GM18505 (cell line): ENCODE results near the gene ZSCAN29.
A peak's percentile ranks its signal among the peaks of the same experiment; 100 is the strongest.
"Not testable (repeated sequence)": the region's sequence is repeated elsewhere in the genome, so short reads cannot be mapped to it uniquely, and the experiment has no call there.

Experiments used
- ATAC-seq: cut with Tn5 transposase; IDR thresholded peaks from one replicate; pipeline ENCODE4 v1.9.1; 2021; ENCODE audit not compliant: unreplicated experiment
- POLR2A ChIP-seq: IDR thresholded peaks from 4 replicates; pipeline ENCODE4 v1.6.1; 2011; ENCODE audit warnings: borderline replicate concordance; ENCODE audit not compliant: insufficient read depth, insufficient read length; ENCODE audit errors: extremely low read depth

ZSCAN29 gene

DNA sequence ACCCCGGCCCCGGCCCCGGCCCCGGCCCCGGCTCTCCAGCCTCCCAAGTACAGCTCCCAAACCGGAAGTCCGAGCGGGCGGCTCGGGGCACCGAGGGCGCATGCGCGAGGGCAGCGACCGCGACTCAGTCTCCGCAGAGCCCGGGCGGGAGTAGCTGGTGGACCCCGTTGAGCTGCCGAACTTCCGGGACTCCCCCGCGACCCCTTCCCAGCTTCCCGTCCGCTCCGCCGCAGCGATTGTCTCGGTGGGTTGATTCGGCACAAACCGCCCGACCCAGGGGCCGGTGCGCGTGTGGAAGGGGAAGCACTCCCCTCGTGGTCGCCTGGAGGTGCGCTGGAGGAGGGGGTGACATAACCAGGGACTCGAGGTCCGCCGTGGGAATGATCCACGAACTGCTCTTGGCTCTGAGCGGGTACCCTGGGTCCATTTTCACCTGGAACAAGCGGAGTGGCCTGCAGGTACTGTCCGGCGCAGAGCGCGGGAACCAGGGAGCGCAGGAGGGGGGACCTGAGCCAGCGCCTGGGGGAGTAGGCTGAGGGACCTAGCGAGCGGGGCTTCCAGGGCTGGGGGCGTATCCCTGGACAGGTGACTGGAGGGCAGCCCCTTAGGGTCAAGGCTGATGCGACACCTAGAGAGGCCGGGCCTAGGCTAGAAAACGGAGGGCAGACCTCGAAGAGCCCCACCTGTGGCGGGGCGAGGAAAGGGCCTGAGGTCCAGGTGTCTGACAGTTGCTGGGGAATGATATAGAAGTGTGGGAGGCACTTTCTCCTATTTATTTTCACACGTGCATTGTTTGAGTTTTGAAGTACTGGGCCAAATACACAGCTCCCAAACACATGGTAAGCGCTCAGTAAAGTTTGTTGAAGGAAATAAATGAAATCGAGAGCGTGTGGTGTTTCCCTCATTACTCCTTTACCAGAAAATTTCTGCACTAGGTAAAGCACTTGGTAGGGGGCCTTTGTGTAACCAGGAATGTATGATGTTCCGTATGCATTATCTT, at the start of gene ZSCAN29, which contains the start of gene TUBGCP4:
TSS of gene ZSCAN29 (minus strand) at position 69 of the 1,000 bp plus-strand sequence. CDS start 1,130 bp downstream, outside the sequence.
TSS of gene TUBGCP4 (plus strand) at position 127 of the 1,000 bp plus-strand sequence. CDS start at position 381, 254 bp downstream.
- peak; percentile 79 for TF ChIP-seq POLR2A
- ATAC-seq: peak; percentile 79

GRCh38 chr15:43420435-43420834, 49.6 kb upstream of the ZSCAN29 start:
- ATAC-seq: no peak
- no peak for TF ChIP-seq POLR2A

- no peak for TF ChIP-seq POLR2A
- no peak for ATAC-seq
These were observed 43.4 kb upstream of the ZSCAN29 start for GRCh38 chr15:43414196-43414595.

DNA sequence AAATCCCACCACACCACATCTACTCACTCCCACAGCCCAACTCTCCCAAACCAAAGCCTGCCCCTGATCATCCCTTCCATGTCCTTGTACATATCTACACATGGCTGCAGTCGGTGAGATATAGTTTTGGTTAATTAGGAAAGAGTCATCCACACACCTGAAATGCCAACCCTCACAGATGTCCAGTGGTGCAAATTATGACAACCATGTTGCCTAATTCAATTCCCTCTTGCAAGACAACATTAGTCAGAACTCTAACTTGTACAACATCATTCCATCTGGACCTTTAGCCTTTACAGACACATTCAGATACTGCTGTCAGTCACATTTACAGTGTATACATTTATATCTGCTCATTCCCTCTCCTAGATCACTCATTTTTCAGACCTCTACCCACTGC, 41.3 kb upstream of the ZSCAN29 start:
- ATAC-seq: no peak
- TF ChIP-seq POLR2A: no peak

- no peak for ATAC-seq
- no peak for TF ChIP-seq POLR2A
These were observed 39.9 kb upstream of the ZSCAN29 start for GRCh38 chr15:43410572-43411214.

GRCh38 chr15:43408789-43409188, 37.9 kb upstream of the ZSCAN29 start:
- ATAC-seq: no peak
- no peak for TF ChIP-seq POLR2A

DNA sequence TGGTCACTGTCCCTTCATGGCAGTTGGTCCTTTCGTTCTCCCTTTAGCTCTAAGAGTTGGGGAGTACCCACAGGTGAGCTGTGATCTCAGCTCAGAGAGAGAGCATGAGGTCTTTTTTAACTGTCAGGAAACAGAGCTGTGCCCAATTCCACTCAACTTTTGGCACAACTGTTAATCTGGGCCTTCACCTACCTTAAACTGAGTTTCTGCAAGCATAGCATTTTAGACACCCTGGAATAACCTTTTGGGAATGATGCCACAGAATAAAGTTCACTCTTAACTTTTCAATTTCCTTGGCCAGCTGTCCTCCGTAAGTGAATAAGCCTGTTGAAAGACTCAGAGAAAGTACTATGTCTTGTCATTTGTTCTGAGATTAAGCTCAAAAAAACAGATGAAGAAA, 36.0 kb upstream of the ZSCAN29 start:
- no peak for TF ChIP-seq POLR2A
- ATAC-seq: no peak

DNA sequence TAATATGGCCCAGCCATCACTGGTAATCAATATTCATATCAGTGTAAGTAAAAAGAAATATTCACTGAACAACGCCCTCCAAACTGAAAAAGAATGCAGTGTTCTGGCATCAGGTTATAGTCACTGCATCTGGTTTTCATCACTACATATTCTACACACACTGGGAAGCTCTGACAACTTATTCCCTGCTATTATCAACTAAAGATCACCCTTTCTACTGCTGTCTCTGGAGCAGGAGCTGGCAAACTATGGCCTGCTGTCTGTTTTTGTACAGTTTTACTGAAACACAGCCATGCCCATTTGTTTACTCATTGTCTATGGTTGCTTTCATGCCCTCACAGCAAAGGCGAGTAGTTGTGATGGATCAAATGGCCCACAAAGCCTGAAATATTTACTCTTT, 35.3 kb upstream of the ZSCAN29 start:
- no peak for ATAC-seq
- no peak for TF ChIP-seq POLR2A

- no peak for TF ChIP-seq POLR2A
- ATAC-seq: no peak
These were observed 33.3 kb upstream of the ZSCAN29 start for GRCh38 chr15:43404130-43404529.

GRCh38 chr15:43403616-43404015, 32.8 kb upstream of the ZSCAN29 start:
- TF ChIP-seq POLR2A: no peak
- no peak for ATAC-seq

DNA sequence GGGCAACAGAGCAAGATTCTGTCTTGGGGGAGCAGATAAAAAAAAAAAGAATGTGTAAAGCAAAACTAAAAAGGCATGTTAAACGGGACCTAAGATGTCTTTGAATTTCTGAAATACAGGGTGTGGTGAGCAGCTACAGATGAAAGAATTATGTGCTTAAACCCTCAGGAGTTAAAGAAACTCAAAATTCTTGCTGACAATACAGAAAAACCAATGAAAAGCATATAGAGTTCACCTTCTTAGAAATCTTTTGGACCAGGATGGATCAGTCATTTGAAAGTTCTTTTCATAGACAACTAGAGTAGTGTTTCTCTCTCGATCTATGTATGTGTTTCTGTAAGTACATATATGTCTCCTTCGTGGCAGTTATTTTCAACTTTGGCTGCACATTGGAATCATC, 31.4 kb upstream of the ZSCAN29 start:
- ATAC-seq: no peak
- no peak for TF ChIP-seq POLR2A

DNA sequence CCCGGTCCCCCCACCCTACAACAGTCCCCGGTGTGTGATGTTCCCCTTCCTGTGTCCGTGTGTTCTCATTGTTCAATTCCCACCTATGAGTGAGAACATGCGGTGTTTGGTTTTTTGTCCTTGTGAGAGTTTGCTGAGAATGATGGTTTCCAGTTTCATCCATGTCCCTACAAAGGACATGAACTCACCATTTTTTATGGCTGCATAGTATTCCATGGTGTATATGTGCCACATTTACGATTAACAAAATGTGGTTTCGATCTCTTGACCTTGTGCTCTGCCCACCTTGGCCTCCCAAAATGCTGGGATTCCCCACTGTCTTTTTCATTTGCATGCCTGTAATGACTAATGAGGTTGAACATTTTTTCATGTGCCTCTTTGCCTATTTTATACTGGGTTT, 22.7 kb upstream of the ZSCAN29 start:
- ATAC-seq: not testable (repeated sequence)

DNA sequence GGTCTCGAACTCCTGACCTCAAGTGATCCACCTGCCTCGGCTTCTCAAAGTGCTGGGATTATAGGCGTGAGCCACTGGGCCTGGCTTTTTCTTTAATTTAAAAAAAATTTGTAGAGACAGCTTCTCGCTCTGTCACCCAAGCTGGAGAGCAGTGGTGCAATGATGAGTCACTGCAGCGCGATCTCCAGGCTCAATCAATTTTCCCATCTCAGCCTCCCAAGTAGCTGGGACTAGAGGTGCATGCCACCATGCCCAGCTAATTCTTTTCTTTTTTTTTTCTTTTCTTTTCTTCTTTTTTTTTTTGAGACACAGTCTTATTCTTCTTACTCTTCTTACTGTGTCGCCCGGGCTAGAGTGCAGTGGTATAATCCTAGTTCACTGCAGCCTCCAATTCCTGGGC, 19.9 kb upstream of the ZSCAN29 start:
- no peak for TF ChIP-seq POLR2A
- no peak for ATAC-seq

GRCh38 chr15:43383070-43383469, 12.2 kb upstream of the ZSCAN29 start:
- no peak for TF ChIP-seq POLR2A

More at GRCh38 chr15:43383070-43383469, 12.2 kb upstream of the ZSCAN29 start:
- ATAC-seq: no peak
